GM19328 (cell line): ENCODE measurements around the gene GPR82.
"Not testable (repeated sequence)": the region's sequence is repeated elsewhere in the genome, so short reads cannot be mapped to it uniquely, and the experiment has no call there.

Experiments
- ATAC-seq: cut with Tn5 transposase; IDR thresholded peaks from one replicate; pipeline ENCODE4 v1.9.1; 2021; ENCODE audit warnings: mild to moderate bottlenecking, moderate library complexity; ENCODE audit not compliant: unreplicated experiment

Gene GPR82

GRCh38 chrX:41718481-41719235 is 5.3 kb upstream of the GPR82 start:
- no peak for ATAC-seq

- ATAC-seq, result not testable (repeated sequence)
Observed at GRCh38 chrX:41719610-41720009, 4.4 kb upstream of the GPR82 start.

GRCh38 chrX:41720125-41720779 is 3.7 kb upstream of the GPR82 start:
- peak; percentile 79 for ATAC-seq

- ATAC-seq, result no peak
Observed at GRCh38 chrX:41721590-41721989, 2.4 kb upstream of the GPR82 start.

DNA sequence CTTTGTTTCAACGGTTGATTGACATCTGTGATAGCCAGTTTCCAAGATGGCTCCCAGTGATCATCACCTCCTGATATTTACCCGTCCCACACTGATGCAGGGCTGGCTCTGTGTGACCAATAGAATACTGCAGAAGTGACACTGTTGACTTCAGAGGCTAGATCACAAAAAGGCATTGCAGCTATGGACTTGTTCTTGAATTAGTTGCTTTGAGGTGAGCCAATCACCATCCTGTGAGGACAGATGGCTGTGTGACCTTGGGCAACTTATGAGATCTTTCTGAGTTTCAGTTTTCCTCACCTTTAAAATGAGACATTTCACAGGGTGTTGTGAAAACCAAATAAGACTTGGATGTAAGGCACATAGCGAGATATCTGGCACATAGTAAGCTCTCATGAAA is 1.8 kb upstream of the GPR82 start:
- ATAC-seq, result no peak

DNA sequence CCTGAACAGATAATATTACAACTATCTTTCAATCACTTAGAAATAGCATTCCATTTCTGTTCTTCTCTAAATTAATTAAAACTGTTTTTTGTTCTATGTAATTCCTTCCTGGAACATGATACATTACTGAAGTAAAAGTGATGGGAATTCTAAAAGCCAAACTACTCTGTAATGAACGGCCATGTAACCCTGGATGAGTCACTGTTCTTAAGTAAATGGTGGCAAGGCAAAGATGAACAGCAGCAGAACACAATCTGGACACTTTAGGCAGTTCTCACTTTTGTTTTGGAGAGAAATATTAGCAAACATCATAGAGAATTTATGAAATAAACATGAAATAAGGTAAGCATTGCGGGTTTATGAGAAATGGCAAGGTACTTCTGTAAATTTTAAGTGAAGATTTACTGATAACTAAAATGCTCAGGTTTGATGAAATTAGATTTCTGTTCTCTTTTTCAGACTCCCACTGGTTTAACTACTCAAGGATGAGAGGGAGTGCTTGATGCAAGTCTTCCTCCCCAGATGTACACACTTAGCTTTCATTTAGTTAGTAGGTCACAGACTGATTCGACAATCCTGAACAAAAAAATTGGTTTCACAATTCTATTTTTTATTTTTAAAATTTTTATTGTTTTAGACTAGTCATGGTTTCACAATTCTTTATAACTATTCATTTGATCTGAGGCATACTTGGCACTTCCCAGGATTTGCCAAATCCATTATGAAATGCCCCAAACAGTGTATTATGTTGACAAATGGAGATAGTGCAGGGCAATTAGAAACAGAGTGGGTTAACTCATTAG is 964 bp upstream of the GPR82 start:
- no peak for ATAC-seq

GRCh38 chrX:41728125-41728524 is 4.1 kb downstream of the GPR82 start:
- no peak for ATAC-seq

- no peak for ATAC-seq
Observed at GRCh38 chrX:41730081-41730480, 6.1 kb downstream of the GPR82 start.

DNA sequence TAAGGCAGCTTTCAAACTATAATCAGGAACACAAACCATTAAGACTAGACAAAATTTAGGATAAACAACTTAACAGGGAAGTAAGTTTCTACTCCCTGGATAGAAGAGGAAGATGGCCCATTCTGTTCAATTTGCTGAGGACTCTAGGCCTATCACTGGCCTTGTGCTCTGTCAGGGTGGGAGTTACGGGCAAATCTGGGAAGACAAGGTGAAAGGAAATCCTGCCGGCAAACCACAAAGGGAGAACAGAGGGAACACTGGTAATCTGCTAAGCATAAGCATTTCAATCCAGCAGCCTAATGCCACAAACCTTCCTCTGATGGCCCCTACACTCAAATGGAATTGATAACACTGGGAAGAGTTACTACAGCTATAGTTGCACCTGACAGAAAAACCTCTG is 8.3 kb downstream of the GPR82 start:
- no peak for ATAC-seq

- ATAC-seq, result peak; percentile 97
Observed at GRCh38 chrX:41733939-41734338, 10.0 kb downstream of the GPR82 start.

- ATAC-seq, result no peak
Observed at GRCh38 chrX:41734530-41734929, 10.5 kb downstream of the GPR82 start.

- ATAC-seq, result no peak
Observed at GRCh38 chrX:41737065-41737464, 13.1 kb downstream of the GPR82 start.

- no peak for ATAC-seq
Observed at GRCh38 chrX:41739871-41740270, 15.9 kb downstream of the GPR82 start.

- ATAC-seq, result no peak
Observed at GRCh38 chrX:41750716-41751115, 26.7 kb downstream of the GPR82 start.

DNA sequence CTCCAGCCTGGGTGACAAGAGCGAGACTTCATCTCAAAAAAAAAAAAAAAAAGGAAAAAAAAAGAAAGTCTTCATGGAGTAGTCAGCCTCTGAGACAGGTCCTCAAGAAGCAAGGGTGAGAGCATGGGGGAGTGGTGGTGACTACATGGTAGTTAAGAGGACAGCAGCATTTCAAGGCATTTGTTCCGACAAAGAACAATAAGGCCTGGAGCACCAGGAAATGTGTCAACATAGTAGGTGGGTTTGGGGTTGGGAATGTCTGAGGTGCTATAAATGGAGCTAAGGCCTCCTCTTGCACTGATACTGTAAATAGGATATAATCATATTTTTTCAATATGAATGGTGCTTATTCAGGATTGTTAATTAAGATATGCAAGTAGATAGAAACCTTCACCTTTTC is 34.4 kb downstream of the GPR82 start:
- ATAC-seq, result no peak

GRCh38 chrX:41759817-41760216 is 35.8 kb downstream of the GPR82 start:
- no peak for ATAC-seq

DNA sequence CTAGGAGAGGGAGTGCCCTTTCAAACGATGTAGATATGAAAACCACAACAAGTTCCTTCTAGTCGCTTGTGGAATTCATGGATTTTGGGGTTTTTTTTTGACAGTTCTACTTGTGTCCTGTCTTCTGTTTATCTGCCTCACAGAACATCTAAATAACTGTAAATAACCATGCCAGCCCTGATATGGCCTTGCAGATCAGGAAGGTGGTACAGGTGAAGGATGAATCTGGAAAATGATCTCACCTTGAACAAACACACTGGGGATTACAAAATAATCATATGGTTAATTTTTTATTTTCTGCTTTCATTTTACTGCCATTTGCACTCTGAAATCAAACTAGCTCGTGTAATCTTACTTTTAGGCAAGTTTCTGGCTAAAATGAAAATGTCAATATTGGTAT is 37.2 kb downstream of the GPR82 start:
- ATAC-seq, result no peak

DNA sequence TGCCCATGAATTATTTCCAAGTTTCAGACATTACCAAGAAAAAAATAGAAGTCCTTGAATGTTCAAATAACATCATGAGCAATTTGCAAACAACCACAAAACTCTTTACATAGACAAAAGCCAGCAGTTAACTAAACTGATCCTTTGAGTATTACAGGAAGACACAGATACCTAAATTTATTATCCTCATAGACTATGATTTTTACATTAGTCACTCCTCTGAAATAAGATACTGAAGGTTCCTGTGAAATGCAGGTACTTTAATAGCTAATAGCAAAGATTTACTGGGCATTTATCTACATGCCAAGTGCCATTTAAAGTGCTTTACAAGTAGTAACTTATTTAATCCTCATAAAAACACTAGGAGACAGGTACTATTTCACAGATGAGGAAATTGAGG is 37.7 kb downstream of the GPR82 start:
- ATAC-seq, result no peak

- no peak for ATAC-seq
Observed at GRCh38 chrX:41779030-41779564, 55.1 kb downstream of the GPR82 start.
